NCI-H2029 treated with DMSO at 0.1 percent for 48 hours (cell line): ENCODE results near the gene DLG2.
"Not testable (repeated sequence)": the region's sequence is repeated elsewhere in the genome, so short reads cannot be mapped to it uniquely, and the experiment has no call there.

Experiments
- DNase-seq: peaks from one replicate; lab custom pipeline; 2025; lab: John Stamatoyannopoulos, UW

Gene DLG2

DNA sequence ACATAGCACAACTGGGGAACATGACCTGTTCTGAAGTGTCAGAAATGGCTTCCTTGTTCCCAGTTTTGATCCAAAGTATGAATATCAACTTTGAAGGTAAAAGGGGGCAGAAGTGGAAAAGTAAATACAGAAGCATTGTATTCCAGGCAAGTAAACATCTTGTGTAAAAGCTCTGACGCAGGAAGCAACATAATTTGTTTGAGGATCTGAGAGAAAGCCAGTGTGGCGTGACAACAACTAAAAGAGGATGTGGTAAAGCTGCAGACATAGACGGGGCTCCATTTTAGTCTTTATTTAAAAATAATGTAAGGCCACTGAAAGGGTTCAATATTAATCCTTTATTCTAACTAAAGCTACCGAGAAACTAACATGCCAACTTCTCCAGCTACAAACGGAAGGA is 310.2 kb downstream of the DLG2 start:
- peak; percentile 44 for DNase-seq

DNA sequence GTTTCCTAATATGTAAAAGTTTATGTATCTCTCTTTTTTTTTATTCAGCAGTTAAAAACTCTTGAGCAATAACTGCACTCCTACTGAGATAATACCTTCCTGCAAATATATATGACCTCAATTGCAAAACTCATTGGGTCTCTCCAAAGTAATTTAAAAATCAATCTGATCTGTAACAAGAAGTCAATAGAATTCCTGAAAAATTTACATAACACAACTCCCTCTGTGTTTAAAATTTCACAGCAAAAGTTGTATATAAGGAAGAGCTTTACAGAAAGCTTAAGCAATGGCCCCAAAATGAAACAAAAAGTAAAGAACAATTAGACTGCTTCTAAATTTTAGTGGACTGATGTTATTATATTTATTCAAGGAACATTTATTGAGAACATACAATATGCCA is 313.4 kb downstream of the DLG2 start:
- no peak for DNase-seq

DNA sequence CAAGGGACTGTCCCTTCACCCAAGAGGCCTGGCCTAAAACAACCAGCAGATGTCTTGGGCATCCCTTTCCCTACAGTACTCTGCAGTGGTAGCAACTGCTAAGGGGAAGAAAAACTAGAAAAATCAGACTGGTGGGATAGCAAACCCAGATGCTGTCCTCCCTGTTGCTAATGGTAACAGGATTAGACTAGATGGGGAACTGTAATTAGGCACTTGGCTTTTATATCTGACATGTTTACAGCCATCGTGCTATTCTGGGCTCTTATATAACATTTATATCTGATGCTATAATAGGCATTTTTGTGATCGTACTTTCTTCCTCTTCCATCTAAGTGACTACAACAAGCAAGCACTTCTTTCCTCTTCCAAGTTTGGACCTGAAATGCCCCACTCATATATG is 316.7 kb downstream of the DLG2 start:
- DNase-seq = no peak

DNA sequence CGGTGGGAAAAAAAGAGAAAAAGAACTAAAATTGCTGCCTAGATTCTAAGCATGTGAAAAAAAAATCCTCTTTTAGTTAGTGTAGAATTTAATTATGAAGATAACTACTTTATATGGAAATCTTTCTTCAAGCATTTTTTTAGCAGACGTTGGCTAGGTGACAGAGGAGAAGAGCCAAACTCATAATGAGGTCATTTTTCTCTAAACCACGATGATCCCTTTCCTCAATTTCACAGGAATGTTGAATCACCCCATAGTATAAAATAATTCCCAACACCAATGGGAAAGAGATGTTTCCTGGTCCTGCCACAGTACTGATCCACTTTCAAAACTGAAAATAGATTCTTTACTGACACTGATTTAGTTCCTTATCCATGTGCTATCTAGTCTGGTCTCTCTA is 319.8 kb downstream of the DLG2 start:
- DNase-seq = no peak

DNA sequence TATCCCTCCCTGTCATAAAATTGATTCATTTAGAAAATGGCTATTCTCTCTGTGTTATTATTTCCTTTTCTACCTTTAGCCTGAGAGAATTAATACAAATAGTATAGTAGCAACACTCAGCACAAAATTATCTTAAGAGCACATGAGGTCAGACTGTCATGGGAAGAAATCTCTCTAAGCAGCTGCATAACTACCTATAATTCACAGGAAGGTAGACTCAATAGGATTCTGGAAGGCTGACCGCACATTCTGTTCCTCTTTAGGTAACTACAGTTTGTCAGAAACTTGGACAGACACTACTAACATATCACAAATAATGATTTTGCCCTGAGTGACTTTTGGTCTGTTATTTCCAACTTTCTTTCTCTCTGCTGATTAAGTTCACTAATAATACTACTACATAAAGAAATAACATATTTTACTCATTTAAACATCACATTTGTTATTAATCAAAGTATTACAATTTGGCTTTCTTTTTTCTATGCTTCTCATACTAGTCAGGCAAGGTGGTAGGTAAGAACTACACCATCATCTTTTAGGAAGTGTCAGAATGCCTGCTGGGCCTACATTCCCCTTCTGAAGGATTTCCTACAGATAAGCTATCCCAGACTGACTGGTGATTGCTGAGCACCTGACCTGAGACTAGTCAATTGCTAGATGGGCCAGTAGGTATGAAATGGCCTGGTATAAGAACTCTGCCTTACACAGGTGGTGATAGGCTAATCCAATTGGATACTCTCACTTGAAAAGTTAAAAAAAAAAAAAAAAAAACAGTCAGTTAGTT is 325.1 kb downstream of the DLG2 start:
- no peak for DNase-seq

DNA sequence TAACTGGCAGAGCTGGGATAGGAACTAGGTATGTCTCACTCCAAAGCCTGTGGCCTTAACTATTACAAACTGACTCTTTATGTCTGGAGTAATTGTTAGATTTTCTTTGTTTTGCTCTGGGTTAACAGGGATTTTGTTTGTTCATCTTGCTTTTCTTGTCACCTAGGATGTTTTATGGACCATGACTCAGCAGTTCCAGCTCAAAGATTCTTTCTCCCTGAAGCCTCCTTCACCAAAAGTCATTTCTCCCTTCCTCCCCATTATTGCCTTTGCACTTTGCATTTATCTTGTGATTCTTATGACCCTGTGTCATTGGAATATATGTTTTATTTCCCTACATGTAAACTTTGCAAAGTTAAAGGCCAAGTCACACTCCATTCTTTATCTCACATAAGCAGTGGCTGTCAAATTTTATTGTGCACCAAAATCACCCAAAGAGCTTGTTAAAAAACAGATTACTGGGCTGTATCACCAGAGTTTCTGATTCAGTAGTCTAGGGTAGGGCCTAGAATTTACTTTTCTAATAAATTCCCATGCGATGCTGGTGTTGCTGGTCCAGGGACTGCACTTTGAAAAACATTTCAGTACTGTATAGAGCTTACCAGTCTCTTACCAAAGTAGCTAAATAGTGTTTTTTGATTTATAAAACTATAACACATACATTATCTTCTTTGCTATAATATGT is 327.7 kb downstream of the DLG2 start:
- DNase-seq = no peak

DNA sequence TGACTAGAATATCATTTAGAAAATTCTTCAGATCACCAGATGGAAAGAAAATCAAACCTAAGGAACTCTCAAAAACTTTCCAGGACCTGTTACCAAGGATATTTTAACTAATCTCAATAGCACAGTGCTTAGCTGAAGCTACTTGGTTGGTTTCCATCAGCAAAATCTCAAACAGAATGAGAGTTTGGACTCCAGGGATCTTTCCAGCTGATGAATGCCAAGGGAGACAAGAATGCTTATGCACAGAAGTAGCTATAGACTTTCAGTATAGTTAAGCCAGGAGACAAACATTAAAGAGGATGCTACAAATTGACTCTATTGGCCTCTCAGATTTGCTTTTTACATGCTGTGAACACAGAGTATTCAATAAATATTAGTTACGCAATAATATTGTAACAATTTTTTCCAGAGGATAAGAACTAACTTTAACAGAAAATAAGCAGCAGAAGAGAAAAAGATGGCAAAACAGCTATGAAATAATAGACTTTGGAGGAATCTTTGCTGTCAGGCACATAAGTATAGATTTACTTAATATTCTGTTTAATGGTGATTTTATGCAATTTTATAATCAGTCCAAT is 331.4 kb downstream of the DLG2 start:
- no peak for DNase-seq

DNA sequence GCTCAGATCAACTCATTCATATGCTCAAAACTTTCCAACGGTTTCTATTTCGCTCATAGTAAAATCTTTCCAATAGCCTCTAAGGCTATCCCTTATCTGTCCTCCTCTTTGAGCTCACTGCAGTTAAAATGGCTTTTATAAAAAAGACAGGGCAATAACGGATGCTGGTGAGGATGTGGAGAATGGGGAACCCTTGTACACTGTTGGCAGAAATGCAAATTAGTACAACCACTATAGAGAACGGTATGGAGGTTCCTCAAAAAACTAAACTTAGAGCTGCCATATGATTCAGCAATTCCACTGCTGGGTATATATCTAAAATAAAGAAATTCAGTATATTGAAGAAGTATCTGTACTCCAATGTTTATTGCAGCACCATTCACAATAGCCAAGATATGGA is 345.6 kb downstream of the DLG2 start:
- DNase-seq = no peak

DNA sequence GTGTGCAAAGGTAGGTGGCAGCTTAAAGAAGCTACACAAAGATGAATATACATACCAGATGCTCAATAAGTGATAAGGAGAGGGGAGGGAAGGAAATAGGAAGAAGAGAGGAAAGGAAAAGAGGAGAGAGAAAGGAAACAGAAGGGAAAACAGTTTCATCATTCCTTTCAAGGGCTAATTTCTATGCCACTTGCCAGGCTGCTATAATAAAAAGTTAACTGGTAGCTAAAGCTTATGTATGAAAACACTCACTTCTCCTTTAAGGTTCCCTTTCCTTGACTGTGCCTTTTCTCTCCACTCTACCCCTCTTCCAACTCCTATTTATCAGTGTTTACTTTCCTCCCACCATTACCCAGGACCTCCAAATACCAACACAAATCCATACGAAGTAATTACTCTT is 347.9 kb downstream of the DLG2 start:
- DNase-seq = no peak

DNA sequence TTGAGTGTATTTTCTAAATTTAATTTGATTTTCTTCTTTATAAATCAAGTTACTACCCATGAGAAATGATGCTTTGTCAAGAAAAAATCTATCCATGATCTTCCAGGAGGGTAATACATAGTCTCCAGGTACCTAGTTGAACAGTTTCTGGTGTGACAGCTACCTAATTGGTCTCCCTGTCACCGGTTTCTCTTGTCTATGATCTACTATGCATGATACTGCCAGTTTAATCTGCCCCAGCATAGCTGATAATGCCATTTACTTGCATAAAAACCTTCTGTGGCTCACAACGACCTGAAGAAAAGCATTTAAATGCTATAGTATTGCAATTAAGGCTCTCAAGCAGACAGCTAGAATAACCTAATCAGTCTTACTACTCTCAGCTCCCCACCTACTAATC is 349.5 kb downstream of the DLG2 start:
- DNase-seq = no peak

DNA sequence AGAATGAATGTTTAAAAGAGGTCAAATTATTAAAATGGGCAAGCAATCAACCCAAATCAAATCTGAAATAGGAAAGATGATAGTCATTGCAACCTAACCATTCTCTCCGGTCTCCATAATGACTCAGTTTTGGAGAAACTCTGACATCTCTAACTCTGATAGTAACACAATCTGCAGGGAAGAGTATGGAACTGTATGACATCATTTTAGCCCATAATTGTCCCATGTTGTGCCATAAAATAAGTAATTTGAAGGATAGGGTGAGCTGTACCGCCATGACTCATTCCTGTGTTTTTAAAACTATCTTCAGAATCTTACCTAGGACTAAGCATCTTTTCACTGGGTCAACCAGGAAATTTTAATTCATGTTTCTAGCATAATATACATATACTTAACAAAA is 350.8 kb downstream of the DLG2 start:
- DNase-seq = no peak

DNA sequence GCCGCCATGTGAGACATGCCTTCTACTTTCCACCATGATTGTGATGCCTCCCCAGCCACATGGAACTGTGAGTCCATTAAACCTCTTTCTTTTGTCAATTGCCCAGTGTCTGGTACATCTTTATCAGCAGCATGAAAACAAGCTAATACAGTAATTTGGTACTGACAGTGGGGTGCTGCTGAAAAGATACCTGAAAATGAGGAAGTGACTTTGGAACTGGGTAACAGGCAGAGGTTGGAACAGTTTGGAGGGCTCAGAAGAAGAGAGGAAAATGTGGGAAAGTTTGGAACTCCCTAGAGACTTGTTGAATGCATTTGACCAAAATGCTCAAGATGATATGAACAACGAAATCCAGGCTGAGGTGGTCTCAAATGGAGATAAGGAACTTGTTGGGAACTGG is 356.8 kb downstream of the DLG2 start:
- DNase-seq = not testable (repeated sequence)

DNA sequence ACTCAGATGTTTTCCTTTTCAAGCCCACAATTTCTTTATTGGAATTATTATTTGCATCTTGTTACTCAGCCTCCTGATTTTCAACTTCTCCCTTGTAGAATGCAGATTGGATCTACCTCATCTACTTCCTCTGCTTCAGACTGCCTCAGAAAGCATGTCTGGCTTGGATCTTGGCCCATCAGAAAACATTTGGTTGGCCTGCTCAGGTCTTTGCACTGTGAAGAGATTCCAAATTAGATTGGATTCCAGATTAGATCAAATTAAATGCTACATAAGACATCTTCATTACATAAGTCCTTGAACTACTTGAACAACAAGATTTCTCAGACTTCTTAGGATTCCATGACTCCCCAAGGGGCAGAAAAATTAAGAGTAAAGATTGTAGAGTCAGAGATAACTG is 358.0 kb downstream of the DLG2 start:
- no peak for DNase-seq

DNA sequence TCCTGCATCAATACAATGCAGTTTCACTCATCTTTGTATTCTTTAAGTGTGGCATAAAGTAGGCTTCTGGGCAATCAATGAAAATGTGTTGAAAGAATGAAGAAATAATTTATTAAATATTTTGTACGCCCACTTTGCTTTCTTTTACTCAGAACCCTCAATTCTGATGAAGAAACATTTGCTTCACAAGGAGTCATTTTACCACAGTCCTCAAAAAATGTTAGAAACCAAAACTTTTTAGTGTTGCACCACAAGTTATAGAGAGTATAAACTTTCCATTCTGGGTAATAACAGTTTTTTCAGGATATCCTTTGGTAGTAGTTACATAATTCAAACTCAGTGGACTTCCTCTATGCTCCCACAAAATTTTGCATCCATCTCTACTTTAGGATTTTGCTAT is 360.5 kb downstream of the DLG2 start:
- DNase-seq = no peak

DNA sequence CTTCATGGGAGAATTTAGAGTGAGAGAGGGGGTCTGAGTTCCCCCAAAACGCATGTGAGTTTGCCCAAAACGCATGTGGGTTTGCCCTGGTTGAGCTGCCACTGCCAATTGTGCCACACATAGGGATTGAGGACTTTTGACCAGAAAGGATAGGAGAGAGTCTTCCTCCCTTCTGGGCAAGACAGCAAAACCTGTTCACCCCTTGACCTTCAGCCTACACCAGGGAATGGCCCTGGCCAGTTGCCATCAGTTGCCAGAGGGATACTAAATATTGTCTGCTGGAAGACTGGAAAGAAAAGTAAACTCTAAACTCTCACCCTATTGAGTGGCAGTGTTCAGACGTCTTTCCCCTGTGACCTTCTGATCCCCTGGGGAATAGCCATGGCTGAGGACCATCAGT is 363.8 kb downstream of the DLG2 start:
- no peak for DNase-seq

DNA sequence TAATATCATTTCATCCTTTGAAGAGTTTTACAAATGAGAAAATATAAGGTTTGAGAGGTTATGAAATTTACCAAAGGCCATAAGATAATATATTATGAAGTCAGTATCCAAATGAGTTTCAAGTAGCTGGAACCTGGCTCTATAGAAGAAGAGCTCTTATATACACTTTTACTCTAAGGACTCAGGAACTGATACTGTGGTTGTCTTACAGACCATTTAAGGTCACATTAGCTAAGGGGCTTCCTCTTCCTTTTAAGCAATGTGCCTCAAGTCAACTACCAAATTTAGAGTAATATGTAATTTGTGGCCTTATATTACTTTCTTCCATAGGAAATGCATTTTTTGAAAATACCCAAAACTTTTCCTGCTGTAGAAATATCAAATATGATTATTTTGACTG is 369.3 kb downstream of the DLG2 start:
- DNase-seq = no peak

DNA sequence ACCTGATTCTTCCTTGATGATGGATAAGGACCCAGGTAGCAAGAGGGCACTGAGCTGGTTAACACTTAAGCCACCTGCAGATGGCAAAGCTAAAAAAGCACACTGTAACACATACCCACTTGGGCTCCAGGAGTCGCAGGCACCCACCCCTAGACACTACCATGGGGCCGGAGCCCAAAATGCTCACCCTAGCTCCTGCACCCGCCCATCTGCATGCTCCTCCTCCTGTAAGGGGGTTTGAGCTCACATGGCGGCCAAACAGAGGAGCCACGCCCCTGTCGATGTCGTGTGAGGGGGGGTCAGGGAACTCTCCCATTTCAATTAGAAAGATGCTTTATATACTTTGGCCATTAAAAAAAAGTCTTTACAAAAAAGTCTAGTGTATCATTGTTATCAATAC is 370.7 kb downstream of the DLG2 start:
- DNase-seq = no peak

DNA sequence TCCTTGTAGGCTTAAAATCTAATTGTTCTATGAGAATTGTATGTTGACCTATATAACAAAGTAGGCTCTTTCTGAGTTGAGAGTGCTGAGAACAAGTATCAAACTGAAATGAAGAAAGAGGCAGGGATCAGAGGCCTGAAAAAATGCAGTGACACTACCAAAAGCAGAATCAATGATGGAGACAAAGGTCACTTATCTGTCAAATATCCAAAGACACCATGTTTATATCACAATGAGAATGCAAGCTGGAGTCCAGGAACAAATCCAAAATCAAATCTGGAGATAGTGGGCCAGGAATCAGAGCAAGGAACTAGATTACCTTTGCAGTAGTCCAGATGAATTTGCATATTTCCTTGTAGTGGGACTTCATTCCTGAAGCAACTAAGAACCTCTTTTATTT is 377.7 kb downstream of the DLG2 start:
- DNase-seq = no peak

DNA sequence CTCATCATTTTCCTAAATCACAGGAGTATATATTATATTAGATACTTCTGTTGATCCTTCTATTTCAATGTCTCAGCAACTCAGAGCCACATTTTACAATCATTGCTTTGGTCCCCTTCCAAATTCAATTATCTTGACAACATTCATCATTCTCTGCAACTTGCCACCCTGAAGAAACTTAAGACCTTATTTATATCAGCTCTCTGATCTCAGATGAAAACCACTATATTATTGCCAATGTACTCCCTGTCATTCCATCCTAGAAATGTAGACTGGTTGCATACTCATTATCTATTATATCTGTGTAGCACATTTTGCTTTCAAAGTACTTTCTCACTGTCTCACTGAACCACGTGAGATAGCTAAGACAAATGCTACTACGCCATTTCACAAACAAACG is 379.3 kb downstream of the DLG2 start:
- DNase-seq = no peak

DNA sequence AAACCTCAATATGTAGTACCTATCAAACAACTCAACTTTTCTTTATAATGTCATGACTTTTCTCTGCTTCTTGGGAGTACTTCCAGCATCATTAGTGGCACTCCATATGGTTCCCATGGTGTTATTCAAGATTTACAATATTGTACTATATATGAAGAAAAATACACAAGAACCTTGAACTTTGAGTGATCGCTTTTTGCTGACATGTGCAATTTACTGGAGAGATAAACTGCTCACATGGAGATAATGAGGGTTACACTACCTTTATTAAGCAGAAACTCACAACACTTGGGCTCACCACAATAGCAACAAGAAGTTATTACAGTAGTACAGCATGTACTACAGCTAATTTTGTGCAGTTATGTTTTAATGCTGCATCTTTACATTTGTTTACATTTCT is 388.2 kb downstream of the DLG2 start:
- no peak for DNase-seq

DNA sequence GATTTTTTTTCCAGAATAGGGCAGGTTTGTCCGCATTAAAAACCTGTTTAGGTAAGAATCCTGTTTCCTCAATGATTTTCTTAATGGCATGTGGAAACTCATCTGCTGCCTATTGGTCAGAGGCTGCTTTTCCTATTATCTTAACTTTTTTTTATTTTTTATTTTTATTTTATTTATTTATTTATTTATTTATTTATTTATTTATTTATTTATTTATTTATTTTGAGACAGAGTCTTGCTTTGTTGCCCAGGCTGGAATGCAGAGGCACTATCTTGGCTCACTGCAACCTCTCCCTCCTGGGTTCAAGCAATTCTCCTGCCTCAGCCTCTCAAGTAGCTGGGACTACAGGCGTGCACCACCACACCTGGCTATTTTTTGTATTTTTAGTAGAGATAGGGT is 389.1 kb downstream of the DLG2 start:
- DNase-seq = not testable (repeated sequence)

DNA sequence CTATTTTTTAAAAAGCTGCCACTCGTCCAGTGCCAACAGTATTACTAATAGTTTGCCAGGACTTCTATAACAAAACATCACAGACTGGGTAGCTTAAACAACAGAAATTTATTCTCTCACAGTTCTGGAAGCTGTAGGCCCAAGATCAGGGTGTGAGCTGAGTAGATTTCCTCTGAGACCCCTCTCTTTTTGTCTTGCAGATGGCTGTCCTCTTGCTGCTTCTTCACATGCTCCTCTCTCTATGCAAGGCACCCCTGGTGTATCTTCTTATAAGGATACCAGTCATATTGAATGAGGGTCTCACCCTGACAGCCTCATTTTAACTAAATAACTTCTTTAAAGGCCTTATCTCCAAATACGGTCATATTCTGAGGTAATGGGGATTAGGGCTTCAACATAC is 390.9 kb downstream of the DLG2 start:
- no peak for DNase-seq

DNA sequence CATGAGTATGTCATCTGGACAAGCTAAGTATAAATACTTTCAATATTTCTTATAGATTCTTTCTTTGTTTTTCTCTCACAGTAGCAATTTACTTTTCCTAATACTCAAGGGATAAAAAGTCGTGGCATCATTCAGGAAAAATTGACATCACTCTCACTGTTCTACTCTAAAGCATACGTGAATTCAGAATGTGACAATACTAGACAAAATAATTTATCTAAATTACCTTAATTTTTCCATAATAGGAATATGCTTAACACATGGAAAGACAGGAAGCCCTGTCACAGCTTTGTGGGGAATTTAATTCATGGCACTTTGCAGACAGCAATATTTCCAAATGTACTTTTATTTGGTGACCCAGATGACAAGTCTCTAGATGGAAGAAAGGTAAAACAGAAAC is 394.6 kb downstream of the DLG2 start:
- no peak for DNase-seq

DNA sequence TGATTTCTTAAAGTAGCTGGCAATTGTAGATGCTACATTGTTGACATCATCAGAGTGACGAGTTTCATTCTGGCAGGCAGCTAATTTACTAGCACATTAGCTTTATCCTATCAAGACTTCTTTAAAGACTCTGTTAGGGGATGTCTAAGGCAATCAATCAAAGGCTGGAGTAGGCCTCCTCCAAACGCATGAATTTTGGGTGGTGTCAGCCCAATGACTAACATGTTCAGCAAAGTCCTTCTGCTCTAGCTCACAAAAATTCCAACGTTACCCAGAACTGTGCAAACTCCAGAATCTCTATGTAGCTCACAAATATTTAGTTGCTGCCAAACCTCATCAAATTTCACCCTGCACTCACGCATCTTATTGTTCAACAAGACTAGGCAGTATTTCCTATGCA is 395.6 kb downstream of the DLG2 start:
- no peak for DNase-seq
